HG02610 (cell line): Measurements from ENCODE around the gene FBLIM1.

Experiments
- ATAC-seq: cut with Tn5 transposase; IDR thresholded peaks from one replicate; pipeline ENCODE4 v1.9.1; 2021; ENCODE audit warnings: mild to moderate bottlenecking, moderate library complexity; ENCODE audit not compliant: unreplicated experiment

The FBLIM1 gene

DNA sequence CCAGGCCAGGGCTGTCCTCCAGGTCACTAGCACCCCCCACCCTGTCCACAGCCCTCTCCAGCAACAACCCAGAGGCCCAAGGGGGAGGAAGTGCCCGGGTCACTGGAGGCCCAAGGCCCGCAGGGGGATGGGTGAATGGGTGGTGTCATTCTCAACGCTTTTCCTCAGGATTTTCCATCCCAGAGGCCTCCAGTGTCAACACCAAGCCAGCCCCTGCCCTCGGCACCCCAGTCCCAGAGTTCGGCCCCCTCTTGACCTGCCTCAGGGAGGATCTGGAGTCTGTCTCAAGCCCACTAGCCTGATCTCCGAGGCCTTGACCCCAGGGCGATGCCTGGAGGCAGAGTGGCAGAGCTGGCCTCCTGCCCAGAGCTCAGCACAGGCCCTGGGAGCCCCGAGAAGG is 11.2 kb upstream of the FBLIM1 start:
- ATAC-seq, result no peak

DNA sequence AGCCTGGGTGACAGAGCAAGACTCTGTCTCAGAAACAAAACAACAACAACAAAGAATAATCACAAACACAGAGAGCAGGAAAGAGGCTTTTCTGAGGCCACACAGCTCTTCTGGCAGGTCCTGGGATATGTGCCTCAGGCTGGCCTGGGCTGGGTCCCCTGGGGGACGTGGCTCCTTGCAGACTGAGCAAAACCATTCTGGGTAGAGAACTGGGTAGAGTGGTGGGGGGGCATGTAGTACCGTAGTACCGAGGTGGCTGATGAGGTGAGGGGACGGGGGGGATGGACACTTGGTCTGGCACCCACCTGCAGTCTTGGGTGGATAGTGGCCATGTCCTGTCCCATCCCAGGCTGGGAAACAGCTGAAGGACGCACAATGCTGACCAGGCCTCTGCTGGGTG is 10.3 kb upstream of the FBLIM1 start:
- ATAC-seq, result no peak

DNA sequence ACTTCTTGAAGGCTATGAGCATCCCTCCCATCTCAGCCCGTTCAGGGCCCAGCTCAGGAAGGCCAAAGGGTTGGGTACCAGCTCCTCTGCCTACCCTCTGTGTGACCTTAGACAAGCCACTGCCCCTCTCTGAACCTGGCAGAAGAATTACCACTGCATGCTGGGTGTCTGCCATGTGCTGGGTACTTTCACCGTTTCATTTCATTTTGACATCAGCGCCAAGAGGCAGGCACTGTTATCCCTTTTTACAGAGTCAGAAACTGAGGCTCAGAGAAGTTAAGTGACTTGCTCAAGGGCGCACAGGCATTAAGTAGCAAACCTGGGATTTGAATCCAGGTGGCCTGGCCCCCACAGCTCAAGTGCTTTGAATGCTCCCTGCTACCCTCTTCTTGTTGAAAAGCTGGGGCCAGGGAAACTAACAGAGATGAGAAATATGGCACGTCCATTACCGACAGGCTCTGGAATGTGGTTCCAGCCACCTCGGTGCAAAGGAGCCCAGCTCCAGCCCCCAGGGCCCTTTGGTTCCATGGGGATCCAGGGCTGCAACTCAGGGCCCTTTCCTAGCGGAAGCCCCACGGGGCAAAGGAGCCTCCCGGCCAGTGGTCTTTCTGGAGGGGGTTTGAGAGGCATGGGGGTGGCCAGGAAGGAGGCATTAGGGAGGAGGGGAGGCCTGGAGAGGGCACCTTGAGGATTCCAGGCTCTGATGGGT is 9.8 kb upstream of the FBLIM1 start:
- no peak for ATAC-seq

DNA sequence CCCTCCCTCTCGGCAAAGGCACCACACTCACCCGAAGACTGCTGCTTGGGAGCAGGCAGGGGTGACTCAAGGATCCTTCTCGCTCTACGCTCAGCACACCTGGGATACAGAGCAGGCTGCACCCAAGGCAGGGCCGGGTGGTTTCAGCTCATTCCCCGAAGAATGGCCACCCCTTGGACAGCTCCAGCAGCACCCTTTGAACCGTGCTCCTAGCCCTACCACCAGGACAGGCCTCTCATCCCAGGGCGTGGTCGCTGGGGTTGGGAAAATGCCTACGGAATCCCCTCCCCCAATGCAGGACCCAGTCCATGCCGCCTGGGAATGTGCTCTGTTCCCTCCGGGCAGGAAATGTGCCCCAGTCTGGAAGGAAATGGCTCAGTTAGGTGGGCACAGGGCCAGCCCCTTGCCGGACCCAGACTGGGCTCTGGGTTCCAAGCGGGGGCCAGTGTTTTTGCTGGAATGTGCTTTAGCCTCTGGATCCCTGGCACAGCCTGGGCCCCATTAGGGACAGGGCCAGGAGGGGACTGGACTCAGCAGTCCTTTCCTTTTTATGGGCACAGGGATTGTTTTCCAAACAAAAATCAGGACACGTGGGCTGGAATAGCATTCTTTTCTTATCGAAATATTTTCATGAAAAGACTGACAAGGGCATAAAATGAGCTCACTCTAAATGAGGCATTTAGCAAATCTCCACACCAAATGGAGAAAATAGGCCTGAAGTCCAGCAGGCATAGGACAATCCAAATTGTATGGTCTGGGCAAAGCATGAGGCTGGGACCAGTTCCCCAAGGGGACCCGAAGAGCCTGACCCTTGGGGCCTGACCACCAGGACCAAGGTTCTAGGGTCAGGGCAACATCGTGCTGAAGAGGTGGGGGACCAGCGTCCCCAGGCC is 8.9 kb upstream of the FBLIM1 start:
- ATAC-seq, result no peak

DNA sequence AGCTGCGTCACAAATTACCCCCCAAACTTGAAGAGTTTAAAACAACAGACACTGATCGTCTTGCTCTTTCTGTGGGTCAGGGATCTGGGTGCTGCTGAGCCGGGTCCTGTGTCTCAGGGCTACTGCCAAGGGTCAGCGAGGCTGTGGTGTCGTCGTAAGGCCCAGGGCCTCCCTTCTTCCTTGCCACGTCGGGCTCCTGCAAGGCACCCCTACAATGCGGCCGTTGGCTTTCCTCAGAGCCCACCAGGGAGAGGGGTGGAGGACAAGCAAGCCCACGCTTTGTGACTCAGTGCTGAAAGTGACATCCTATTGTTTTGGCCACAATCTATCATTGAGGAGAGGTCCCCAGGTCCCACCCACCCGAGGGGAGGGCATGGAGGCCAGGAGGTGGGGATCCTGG is 7.7 kb upstream of the FBLIM1 start:
- no peak for ATAC-seq

DNA sequence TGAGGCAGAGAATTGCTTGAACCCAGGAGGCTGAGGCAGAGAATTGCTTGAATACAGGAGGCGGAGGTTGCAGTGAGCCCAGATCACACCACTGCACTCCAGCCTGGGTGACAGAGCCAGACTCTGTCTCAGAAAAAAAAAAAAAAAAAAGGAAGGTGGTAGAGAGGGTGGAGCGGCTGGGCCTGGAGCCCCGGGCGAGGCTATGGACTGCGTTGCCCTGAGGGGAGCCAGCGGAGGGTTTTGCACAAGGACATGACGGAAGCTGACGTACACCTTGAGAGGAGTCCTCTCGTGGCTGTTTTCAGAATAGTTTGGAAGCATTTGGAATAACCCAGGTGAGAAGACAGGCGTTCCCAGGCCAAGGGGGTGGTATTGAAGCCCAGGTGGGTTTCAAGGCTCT is 6.9 kb upstream of the FBLIM1 start:
- no peak for ATAC-seq

DNA sequence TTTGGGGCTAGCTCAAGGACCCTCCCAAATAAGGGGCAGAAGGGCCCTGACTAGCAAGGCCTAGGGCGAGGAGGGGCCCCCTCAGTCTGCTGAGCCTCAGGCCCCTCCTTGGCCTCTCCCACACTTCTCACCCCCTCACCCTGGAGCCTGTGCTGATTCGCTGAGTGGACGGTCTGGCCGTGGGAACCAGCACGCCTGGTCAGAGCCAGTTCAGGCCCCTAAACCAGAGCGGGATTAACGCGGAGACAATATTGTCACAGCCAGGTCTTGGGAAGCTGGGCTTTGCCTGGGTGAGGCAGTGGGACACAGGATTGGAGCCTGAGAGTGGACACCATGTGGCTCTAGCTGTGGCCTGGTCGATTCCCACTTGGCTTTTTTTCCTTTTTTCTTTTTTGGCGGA is 4.8 kb upstream of the FBLIM1 start:
- ATAC-seq, result no peak

DNA sequence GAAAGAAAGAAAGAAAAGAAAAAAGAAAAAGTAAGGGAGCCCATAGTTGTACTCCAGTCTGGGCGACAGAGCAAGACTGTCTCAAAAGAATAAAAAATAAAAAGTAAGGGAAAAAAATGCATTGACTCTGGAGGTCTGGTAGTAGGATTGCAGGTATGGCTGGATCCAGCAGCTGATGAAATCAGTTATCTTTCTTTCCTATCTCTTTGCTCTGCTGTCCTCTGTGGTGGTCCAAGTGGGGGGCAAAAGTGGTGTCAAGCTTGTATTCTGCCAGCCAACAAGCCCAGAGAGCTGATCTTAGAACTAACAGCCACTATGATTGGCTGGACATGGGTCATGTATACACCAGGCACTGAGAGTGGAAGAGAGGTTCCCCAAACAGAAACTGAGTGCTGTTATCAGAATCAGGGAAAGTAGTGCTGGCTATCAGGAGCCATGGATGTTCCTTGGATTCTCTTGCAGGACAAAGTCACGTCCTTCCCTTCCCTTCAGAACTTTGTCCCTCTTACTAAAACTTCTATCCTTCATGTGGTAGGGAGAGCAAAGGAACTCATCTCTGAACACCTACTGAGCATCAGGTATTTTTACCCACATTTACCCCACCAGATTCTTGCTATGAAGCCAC is 3.5 kb upstream of the FBLIM1 start:
- no peak for ATAC-seq

DNA sequence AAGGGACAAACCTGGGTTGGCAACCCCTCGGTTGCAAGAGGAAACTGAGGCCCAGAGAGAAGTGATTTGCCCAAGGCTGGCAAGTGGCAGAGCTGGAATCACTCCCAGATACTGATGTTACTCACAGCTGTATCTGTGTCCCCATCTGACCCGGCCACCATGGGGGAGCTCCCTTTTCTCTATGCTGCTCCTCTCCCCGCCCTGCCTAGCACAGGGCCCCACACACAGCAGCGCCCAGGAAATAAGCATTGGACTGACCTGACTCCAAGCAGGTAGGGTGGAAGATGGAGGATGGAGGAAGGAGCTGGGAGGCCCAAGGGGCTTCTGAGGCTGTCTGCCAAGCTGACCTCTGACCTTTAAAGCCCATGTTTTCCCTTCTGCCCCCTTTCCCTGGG is 3.0 kb upstream of the FBLIM1 start:
- no peak for ATAC-seq

DNA sequence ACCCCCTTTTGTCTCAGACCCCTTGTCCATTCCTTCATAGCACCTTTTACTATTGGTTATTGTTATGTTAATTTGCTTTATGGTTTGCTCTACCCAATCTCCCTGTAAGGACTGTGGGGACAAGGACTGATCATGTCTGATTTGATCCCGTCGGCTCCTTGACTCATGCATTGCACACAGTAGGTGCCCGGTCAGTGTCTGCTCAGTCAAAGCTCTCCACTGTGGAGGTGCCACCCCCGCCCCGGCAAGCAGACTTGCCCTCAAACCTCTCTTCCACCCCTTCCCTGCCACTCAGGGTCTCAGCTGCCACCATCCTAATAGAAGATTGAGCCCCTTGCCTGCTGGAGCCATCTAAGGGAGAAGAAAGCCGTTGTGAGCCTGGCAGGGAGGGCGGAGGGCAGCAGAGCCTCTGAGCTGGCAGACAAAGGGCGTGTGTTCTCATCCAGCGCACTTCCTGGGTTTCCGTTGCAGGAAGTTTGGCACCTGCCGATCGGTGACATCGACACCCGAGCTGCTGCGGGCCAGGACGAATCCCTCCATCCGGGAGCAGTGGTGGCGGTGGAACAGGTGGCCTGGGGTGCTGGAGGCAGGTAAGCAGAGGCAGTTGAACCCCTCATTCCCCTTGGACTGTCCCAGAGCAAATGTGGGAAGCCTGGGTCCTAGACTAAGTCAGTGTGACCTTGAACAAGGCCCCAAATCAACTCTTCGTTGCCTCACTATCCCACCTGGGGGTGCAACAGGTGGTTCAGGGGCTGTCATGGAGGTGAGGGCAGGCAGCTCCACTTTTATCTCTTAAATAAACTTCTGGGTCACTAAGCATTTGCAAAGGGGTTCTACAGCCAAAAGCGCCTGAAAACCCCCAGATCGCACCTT is 2.2 kb upstream of the FBLIM1 start:
- ATAC-seq, result no peak

DNA sequence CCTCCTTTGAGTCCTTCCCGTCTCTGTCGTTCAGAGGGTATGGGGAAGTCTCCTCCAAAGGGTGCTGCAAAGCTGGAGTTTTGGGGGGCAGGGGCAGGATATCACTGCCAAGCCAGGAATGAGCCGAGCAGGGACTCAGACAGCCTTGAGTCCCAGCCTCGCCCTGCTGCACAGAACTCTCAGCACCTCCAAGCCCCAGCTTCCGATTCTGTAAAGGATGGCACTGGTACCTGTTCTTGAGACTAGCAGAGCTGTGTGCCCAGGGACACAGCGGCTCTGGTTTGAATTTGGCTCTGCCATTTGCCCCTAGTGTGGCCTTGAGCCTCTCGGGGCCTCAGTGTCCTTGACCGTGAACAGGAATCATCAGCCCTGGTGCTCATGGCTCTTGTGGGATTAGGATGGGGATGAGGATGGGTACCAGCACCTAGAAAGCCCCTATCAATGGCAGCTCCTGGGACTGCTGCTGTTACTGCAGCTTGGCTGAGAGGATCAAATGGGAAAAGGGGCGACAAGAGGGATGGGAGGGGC is 1.5 kb upstream of the FBLIM1 start:
- ATAC-seq, result no peak

DNA sequence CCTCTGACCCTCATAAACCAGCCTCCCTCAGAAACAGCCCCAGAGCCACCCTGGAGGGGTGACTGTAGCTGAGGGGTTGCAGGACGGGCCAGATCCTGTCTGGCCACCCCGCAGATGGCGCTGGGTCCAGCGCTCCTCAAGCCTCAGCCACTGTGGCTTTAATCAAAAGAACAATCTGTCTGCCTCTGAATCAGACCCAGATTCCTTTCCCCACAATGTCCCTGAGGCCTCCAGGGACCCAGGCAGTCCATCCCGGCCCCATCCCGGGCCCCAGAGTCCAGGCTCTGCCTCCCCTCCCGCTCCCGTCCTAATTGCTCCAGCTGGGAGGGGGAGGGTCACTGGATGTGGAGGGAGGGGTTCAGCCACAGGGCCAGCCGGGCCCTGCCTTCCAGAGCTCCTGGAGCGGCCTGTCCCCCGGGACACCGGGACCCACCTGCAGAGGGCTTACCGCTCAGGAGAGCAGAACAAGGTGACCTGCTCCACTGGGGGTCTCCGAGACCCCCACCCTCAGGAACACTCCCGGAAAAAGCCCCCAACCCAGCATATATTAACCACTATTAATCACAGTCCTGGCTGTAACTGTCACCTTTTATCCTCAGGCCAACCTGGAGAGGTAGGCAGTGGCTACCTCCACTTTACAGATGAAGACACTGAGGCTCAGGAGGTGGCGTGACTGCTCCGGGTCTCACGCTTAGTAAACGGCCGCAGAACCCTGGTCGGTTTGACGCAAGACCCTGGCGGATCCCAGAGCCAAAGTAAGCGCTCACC is 836 bp upstream of the FBLIM1 start:
- ATAC-seq, result no peak

DNA sequence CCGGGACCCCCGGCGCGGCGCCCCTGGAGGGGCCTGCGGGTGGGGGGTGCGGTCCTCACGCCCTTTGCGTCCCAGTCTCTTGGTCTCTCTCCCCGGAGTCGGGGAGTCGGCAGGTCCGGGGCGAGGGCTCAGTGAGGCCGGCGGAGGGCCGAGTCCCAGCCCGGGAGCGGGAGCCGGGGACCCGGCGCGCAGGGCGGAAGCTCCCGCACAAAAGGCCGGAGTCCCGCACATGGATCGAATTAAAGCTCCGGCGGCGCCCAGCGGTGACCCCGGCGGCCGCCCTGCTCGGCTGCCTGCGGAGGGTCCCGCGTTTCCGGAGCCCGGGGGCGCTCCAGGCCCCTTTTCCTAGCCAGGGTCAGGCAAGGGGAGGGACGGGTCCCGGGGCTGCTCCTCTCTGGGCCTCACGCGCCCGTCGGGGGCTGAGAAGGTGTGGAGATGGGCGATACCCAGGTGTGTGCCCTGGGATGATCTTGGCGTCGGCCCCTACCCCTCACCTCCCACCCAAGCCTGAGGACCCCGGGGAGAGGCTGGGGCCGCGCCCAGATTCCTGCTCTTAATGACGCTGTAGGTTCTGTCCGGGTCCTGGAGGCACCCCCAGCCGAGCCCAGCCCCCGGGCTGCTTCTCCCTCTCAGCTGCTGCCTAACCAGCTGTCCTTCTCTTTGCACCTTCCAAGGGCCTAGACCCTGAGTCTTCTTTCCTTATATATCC is 512 bp downstream of the FBLIM1 start:
- no peak for ATAC-seq

DNA sequence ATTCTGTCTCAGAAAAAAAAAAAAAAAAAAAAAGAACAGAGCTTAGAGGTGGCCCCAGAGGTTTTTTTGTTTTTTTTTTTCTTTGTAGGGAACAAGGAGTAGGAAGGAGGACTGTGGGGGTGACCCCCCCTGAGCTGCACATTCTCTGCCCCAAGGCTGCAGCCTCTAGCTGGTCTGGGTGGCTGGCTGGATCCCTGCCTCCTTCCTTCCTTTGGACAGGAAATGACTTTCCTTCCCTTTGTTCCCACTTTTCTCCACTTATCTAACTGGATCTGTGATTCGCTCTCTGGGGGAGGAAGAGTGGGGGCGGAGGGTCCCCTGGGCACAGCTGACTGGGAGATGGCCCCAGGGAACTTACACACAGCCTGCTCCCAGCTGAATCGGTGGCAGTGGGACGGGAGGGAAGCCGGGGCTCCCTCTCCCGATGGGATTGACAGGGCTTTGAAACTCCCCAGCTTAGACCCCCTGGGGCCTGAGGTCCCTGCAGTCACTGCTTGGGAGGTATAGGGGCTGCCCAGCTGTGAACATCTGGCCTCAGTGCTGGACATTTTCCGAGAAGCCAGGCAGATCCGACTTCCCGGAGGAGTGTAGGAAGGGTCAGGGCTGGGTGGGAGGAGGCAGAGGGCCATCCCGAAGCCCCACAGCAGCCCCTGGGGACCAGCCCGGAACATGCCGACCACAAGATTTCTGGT is 2.1 kb downstream of the FBLIM1 start:
- ATAC-seq, result no peak

DNA sequence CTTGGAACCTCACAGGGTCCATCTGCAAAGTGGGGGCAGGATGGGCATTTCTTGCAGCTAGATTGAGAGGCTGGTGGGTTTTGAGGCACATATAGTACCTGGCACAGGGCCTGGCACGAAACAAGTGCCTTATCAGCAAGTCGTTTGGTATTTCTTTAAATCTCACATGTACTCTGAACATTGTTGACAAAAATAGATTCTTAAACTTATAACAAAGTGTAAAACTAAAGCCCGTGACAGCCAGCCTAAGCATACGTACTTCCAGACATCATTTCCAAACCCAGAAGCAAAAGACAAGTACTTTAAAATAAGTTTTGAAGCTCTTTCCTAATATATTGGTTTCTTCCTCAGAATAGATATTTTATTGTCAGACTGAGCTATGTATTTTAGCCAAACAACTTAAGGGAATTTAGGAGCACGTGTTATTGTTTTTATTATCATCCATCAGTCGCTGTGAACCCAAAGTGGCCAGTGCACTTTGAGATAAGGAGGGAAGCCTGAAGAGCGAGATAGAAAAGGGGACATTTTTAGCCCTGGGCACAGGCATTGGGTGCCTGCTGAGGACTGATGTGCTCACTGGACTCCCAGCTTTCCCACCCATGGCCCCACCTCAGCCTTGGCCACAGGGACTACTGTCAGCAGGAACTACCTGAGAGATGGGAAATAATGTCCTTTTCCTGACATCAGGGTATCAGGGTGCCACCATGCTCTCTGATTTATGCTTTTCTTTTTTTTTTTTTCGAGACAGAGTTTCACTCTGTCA is 3.0 kb downstream of the FBLIM1 start:
- ATAC-seq, result no peak

DNA sequence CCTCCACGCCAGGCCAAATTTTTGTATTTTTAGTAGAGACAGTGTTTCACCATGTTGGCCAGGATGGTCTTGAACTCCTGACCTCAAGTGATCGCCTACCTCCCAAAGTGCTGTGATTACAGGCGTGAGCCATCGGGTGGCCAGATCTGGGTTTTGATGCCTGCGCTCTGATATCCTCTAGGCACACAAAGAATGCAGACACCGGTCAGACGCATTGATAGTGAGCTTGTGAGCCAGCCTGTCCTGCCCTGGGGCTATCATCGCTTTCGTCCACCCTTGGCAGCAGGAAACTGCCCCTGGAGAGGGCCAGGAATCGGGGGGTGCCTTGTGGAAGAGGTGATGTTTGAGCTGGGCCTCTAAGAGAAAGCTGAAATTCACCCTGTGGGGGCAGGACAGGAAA is 4.0 kb downstream of the FBLIM1 start:
- ATAC-seq, result no peak

DNA sequence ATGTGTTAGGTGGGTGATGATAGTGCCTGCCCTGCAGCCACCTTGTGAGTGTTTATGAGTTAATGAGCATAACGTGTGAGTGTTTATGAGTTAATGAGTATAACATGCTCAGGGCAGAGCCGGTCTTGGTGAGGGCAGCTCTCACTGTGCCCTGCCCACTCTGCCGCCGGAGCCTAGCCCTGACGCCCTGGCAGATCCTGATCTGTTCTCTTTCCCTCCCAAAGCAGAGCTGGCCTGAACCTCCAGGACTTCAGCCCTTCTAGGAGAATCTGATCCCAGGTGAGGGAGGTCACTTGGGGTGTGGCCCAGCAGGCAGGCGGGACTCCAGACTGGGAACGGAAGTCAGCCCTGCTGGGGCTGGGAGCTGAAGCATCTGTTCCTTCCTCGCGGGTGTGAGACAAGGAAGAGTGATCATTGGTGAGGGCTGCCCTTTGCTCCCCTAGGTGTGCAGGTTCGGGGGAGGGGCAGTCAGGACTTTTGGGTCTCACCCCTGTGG is 5.7 kb downstream of the FBLIM1 start:
- ATAC-seq, result no peak

DNA sequence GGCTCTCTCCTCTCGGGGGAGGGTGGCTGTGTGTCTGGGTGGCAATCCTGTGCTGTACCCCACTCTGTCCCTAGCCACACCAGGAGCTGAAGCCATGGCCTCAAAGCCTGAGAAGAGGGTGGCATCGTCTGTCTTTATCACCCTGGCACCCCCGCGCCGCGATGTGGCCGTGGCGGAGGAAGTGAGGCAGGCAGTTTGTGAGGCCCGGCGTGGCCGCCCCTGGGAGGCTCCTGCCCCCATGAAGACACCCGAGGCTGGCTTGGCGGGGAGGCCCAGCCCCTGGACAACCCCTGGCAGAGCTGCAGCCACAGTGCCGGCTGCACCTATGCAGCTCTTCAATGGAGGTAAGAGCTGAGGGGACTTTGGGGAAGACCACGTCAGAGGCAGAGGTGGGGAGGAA is 6.3 kb downstream of the FBLIM1 start:
- no peak for ATAC-seq
